K562 (cell line): ENCODE measurements around the gene CDCA3. TPM values are rescaled to one million over a fixed set of nuclear protein-coding genes. Genes with fewer than 3 reads are reported as not detected.
A peak's percentile ranks its signal among the peaks of the same experiment; 100 is the strongest.

ENCODE experiments used
- ATF1 ChIP-seq, 2 experiments: fragments of 450-650 bp in 1 of 2; IDR thresholded peaks; 2 replicates each; pipeline ENCODE4 v1.6.1; 2016; ENCODE audit warnings: missing compliant biosample characterization in 1 of 2, missing genetic modification characterization in 1 of 2
- DNMT1 ChIP-seq: fragments of 450-650 bp; IDR thresholded peaks from 2 replicates; pipeline ENCODE4 v1.6.1; 2016; ENCODE audit warnings: antibody characterized with exemption, mild to moderate bottlenecking
- E2F1 ChIP-seq: sonication (generic); formaldehyde crosslinking; IDR thresholded peaks from 2 replicates; pipeline ENCODE4 v1.8.1; 2023; ENCODE audit warnings: mild to moderate bottlenecking, missing genetic modification reagents, moderate library complexity
- ERF ChIP-seq: fragments of 450-650 bp; formaldehyde crosslinking; IDR thresholded peaks from 2 replicates; pipeline ENCODE4 v1.4.0; 2020; ENCODE audit warnings: mild to moderate bottlenecking, mixed read lengths
- HMBOX1 ChIP-seq: sonication (generic); IDR thresholded peaks from 2 replicates; pipeline ENCODE4 v1.6.1; 2016
- HOMEZ ChIP-seq: fragments of 250-450 bp; sonication (Bioruptor Pico); IDR thresholded peaks from 2 replicates; pipeline ENCODE4 v1.4.0; 2020; ENCODE audit warnings: mild to moderate bottlenecking, moderate library complexity
- KLF13 ChIP-seq: fragments of 450-650 bp; IDR thresholded peaks from 2 replicates; pipeline ENCODE4 v1.6.1; 2016; ENCODE audit warnings: missing genetic modification characterization, low read depth, mild to moderate bottlenecking, missing compliant biosample characterization, moderate library complexity, borderline replicate concordance
- NCOR1 ChIP-seq: fragments of 450-650 bp; IDR thresholded peaks from 2 replicates; pipeline ENCODE4 v1.6.1; 2016; ENCODE audit warnings: mild to moderate bottlenecking, moderate library complexity
- NELFE ChIP-seq: IDR thresholded peaks from 2 replicates; pipeline ENCODE4 v1.6.1; 2011; ENCODE audit warnings: mild to moderate bottlenecking; ENCODE audit not compliant: insufficient read depth, insufficient read length
- NFIX ChIP-seq: fragments of 250-450 bp; sonication (Bioruptor Pico); IDR thresholded peaks from 2 replicates; pipeline ENCODE4 v1.4.0; 2020; ENCODE audit warnings: low read depth, mild to moderate bottlenecking, moderate library complexity
- NFRKB ChIP-seq: fragments of 450-650 bp; IDR thresholded peaks from 2 replicates; pipeline ENCODE4 v1.6.1; 2016; ENCODE audit warnings: low read depth
- TAF15 ChIP-seq: fragments of 200-400 bp; formaldehyde crosslinking; IDR thresholded peaks from 2 replicates; pipeline ENCODE4 v1.6.1; 2017; ENCODE audit warnings: mild to moderate bottlenecking, low read depth, low read length, moderate library complexity
- ZNF23 ChIP-seq: fragments of 250-450 bp; sonication (Bioruptor Pico); IDR thresholded peaks from 2 replicates; pipeline ENCODE4 v1.4.0; 2020; ENCODE audit warnings: mild to moderate bottlenecking
- ZNF239 ChIP-seq: fragments of 250-450 bp; sonication (Bioruptor Pico); IDR thresholded peaks from 2 replicates; pipeline ENCODE4 v1.4.0; 2020; ENCODE audit warnings: mild to moderate bottlenecking
- ZNF707 ChIP-seq: fragments of 250-450 bp; sonication (Bioruptor Pico); conservative IDR thresholded peaks from 2 replicates; pipeline ENCODE4 v1.8.0; 2022; ENCODE audit warnings: inconsistent platforms, mild to moderate bottlenecking, moderate library complexity
- polyA plus RNA-seq, 8 experiments: library from polyadenylated mRNA; depleted of rRNA in 4 of 8; stranded (reverse) in 5 of 8; unstranded in 3 of 8; fragments of >200 nt; fragmentation: Nextera tagmentation in 2 of 8; fragmentation: Illumina TruSeq in 1 of 8; extraction: Ambion mirVana in 2 of 8; extraction: Trizol in 1 of 8; gene quantifications; 2 replicates each; pipeline versions ENCODE4 v1.2.1 to v1.2.3, GENCODE V29; 2011 to 2014; ENCODE audit warnings: inconsistent platforms in 1 of 8, missing spikeins in 1 of 8
- total RNA-seq, 7 experiments: library from RNA; depleted of rRNA in 6 of 7; stranded (reverse); fragments of >200 nt in 6 of 7; fragmentation: Illumina TruSeq in 2 of 7; extraction: Trizol in 2 of 7; gene quantifications; 2 replicates each; pipeline versions ENCODE4 v1.2.1 to v1.2.3, GENCODE V29; 2011 to 2021; ENCODE audit warnings: low replicate concordance in 1 of 7

The CDCA3 gene
- total and polyA plus RNA-seq, 9 of the 15 experiments (the other 6 are each of a cell fraction or from before 2014, with no cell fraction given), result 24.2 to 80.8 (median 55.1) TPM

GRCh38 chr12:6867413-6868210, 16.5 kb upstream of the CDCA3 start, which contains the start of gene TPI1 (continued):
- TF ChIP-seq ATF1 (CRISPR knock-in tag; IDR thresholded peaks at IDR 0.05) (0 out of 2 replicates have a peak, but pooled peaks have one; percentile 9), ATF1 (tag; IDR thresholded peaks at IDR 0.05) (no peak), NELFE (peak; percentile 64), NFIX (CRISPR knock-in tag) (no peak), HOMEZ (CRISPR knock-in tag) (no peak), NCOR1 (0 out of 2 replicates have a peak, but pooled peaks have one; percentile 36), DNMT1 (no peak), TAF15 (0 out of 2 replicates have a peak, but pooled peaks have one; percentile 38), ZNF23 (no peak), ERF (no peak), KLF13 (tag) (no peak), ZNF707 (CRISPR knock-in tag) (no peak), HMBOX1 (no peak), NFRKB (peak; percentile 33; the same call in 1 of the 2 replicates), ZNF239 (CRISPR knock-in tag) (no peak), E2F1 (CRISPR knock-in tag) (no peak)
